SK-N-MC (cell line): Measurements from ENCODE around the gene BNIP3.

Experiments
- EZH2 ChIP-seq: fragments of 200-600 bp; sonication (generic); IDR thresholded peaks from one replicate; pipeline ENCODE4 v1.6.1; 2017; ENCODE audit warnings: antibody characterized with exemption
- FOXP2 ChIP-seq: optimal IDR thresholded peaks from 2 replicates; pipeline ENCODE3; 2011; ENCODE audit warnings: mild to moderate bottlenecking, moderate library complexity; ENCODE audit not compliant: insufficient read depth; ENCODE audit errors: extremely low read length, control extremely low read depth
- POLR2AphosphoS5 ChIP-seq: IDR thresholded peaks from 2 replicates; pipeline ENCODE4 v1.6.1; 2012; ENCODE audit warnings: mild to moderate bottlenecking, low read depth, low read length, borderline replicate concordance

GRCh38 chr10:131944976-131945695 is 36.6 kb downstream of the BNIP3 start:
- TF ChIP-seq FOXP2 (no peak), POLR2AphosphoS5 (no peak), EZH2 (no peak)
